Small intestine (tissue), 7 donors: ENCODE measurements around the gene TSPAN19. TPM values are rescaled to one million over a fixed set of nuclear protein-coding genes. Genes with fewer than 3 reads are reported as not detected.

ENCODE experiments used
- DNase-seq, 2 donors: peaks; one replicate each; pipeline versions ENCODE4 v3.0.0 to v3.0.0-alpha.2; 2013
- FAIRE-seq: peaks from 2 replicates; lab custom pipeline; 2012; peaks lifted over from hg19 to GRCh38; lab: Jason Lieb, UNC
- H3K27ac ChIP-seq, 3 donors: one replicate each; pipeline ENCODE4 v1.5.1; 2013; ENCODE audit warnings: low read length in 2 of 3, mild to moderate bottlenecking in 2 of 3, control low read depth in 1 of 3, inconsistent platforms in 1 of 3, low read depth in 1 of 3, moderate library complexity in 1 of 3
- H3K27me3 ChIP-seq, 3 donors: one replicate each; pipeline ENCODE4 v1.6.1; 2013; ENCODE audit warnings: low read length in 3 of 3, inconsistent platforms in 1 of 3; ENCODE audit not compliant: control insufficient read depth in 3 of 3, insufficient read depth in 3 of 3
- H3K36me3 ChIP-seq, 3 donors: one replicate each; pipeline ENCODE4 v1.6.1; 2013; ENCODE audit warnings: low read length in 3 of 3, inconsistent platforms in 1 of 3, low read depth in 1 of 3, mild to moderate bottlenecking in 1 of 3, moderate library complexity in 1 of 3; ENCODE audit not compliant: control insufficient read depth in 3 of 3, insufficient read depth in 2 of 3
- H3K4me1 ChIP-seq, 3 donors: one replicate each; pipeline ENCODE4 v1.6.1; 2013; ENCODE audit warnings: low read length in 2 of 3, inconsistent platforms in 1 of 3, low read depth in 1 of 3, mild to moderate bottlenecking in 1 of 3, moderate library complexity in 1 of 3; ENCODE audit not compliant: control insufficient read depth in 3 of 3, insufficient read depth in 2 of 3
- H3K4me3 ChIP-seq, 3 donors: one replicate each; pipeline ENCODE4 v1.5.1; 2013; ENCODE audit warnings: low read length in 3 of 3, control low read depth in 1 of 3, inconsistent platforms in 1 of 3, low read depth in 1 of 3, mild to moderate bottlenecking in 1 of 3, moderate library complexity in 1 of 3
- H3K9me3 ChIP-seq, 2 donors: one replicate each; pipeline ENCODE4 v1.6.1; 2013; ENCODE audit warnings: low read depth in 1 of 2, low read length in 1 of 2; ENCODE audit not compliant: control insufficient read depth in 2 of 2, insufficient read depth in 1 of 2
- WGBS, 3 donors: extraction: QIAGEN DNeasy Blood & Tissue Kit; methylation state at CpG; one replicate each; pipeline ENCODE4 v1.1.7; 2013; 5-methylcytosine and 5-hydroxymethylcytosine counted together
- polyA plus RNA-seq, 4 donors: library from polyadenylated mRNA; stranded (reverse) in 3 of 4; unstranded in 1 of 4; fragments of 200-250 nt in 3 of 4; fragments of 120-200 nt in 1 of 4; gene quantifications; one replicate each; pipeline versions ENCODE4 v1.2.1 to v1.2.3, GENCODE V29; 2013
- donor health status: healthy with polysubstance abuse.
- donor health status: control.
- donor health status: control.
- donor health status: Bipolar disorder and iron deficiency.
- donor health status: healthy.

TSPAN19 gene
- polyA plus RNA-seq, 4 donors = 0.34 TPM; not detected in 3

DNA sequence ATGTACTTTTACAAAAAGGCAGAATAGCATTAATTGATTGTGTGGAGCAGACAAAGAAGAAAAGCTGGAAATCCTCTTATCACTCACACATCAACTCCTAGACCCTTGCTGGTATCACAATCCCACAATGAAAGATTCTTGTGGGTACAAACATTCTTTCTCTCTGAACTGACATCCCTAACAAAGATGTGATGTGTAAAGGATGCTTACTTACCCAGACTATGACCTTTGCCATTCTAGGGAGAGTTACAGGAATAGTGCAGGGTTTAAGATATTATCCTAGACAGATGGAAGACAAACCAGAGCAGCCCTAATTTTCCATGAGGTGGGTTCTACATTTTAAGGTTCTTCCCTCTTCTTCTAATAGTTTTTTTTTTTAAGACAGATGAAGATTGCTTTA lies 63.1 kb downstream of the TSPAN19 start:
- Histone ChIP-seq H3K4me3 (no peak overlapping the region), H3K27me3 (no peaks in the 10 kb centered on the region), H3K9me3 (no peaks in the 10 kb centered on the region), H3K4me1 (no peaks in the 10 kb centered on the region), H3K27ac (no peak overlapping the region), H3K36me3 (no peaks in the 10 kb centered on the region)
- no peak for FAIRE-seq
- DNase-seq = no peak

GRCh38 chr12:84969226-84969625 lies 66.9 kb downstream of the TSPAN19 start:
- DNase-seq = no peak
- H3K27me3 ChIP-seq = no peaks in the 10 kb centered on the region
- FAIRE-seq = no peak
- H3K4me3 ChIP-seq = no peak overlapping the region
- no peak overlapping the region for H3K27ac ChIP-seq
- H3K9me3 ChIP-seq = no peaks in the 10 kb centered on the region
- no peaks in the 10 kb centered on the region for H3K36me3 ChIP-seq
- H3K4me1 ChIP-seq = no peaks in the 10 kb centered on the region
- WGBS, 3 donors = 71 to 76% (median 75%) methylated on average over 3 of the region's 3 CpGs

Other genes with a start within 250 kb of the TSPAN19 start
- gene SLC6A15, start 123.5 kb downstream of the TSPAN19 start, polyA plus RNA-seq = 1 to 10 TPM in 1 of 4 donors, under 1 TPM in 1, not detected in 2; 0.34 to 1.0 TPM
- under 1 TPM in 2 of 4 donors, not detected in 2; 0.09 to 0.22 TPM for gene LRRIQ1, start 74 bp upstream of the TSPAN19 start, polyA plus RNA-seq
- not detected for gene ALX1, start 243.9 kb upstream of the TSPAN19 start, polyA plus RNA-seq